AG08395 (cell line): Measurements from ENCODE around the gene SORCS2.
A peak's percentile ranks its signal among the peaks of the same experiment; 100 is the strongest.

Experiments
- DNase-seq: peaks from one replicate; pipeline ENCODE4 v3.0.0; 2012; ENCODE audit warnings: mixed read lengths, low spot score

Gene SORCS2

DNA sequence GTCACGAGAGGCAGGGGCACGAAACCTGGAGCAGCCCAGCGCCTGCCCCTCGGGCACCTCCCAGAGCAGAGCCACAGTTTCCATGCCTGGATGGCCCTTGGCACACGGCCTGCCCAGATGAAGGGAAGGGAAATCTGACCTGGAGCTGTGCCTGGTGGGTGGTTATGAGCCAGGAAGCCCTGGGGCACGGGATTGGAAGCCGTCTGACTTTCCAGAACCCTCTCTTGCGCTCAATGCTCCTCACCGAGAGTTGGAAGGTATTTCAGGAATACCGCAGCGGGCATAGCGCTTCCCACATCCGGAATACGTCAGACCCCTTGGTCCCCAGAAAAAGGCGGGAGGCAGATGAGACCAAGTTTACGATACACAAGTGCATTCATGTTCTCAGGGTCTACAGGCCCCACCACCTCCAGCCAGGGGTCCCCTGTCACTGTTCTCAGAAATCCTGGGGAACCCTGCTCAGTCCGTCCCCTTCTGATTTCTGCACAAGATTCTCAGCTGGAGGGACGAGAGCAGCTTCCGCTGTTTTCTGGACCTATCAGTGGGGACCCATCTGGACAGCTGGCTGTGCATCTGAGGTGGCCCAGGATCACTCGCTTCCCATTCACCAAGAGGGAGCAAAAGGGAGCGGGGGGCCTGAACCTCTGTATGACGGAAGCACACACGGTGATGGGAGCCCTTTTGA lies 574.5 kb downstream of the SORCS2 start:
- no peak for DNase-seq

- no peak for DNase-seq
Observed at GRCh38 chr4:7767526-7767925, 575.2 kb downstream of the SORCS2 start.

- no peak for DNase-seq
Observed at GRCh38 chr4:7767966-7768365, 575.6 kb downstream of the SORCS2 start.

GRCh38 chr4:7768736-7769135 lies 576.4 kb downstream of the SORCS2 start:
- no peak for DNase-seq

GRCh38 chr4:7769396-7770223 lies 577.3 kb downstream of the SORCS2 start:
- no peak for DNase-seq

DNA sequence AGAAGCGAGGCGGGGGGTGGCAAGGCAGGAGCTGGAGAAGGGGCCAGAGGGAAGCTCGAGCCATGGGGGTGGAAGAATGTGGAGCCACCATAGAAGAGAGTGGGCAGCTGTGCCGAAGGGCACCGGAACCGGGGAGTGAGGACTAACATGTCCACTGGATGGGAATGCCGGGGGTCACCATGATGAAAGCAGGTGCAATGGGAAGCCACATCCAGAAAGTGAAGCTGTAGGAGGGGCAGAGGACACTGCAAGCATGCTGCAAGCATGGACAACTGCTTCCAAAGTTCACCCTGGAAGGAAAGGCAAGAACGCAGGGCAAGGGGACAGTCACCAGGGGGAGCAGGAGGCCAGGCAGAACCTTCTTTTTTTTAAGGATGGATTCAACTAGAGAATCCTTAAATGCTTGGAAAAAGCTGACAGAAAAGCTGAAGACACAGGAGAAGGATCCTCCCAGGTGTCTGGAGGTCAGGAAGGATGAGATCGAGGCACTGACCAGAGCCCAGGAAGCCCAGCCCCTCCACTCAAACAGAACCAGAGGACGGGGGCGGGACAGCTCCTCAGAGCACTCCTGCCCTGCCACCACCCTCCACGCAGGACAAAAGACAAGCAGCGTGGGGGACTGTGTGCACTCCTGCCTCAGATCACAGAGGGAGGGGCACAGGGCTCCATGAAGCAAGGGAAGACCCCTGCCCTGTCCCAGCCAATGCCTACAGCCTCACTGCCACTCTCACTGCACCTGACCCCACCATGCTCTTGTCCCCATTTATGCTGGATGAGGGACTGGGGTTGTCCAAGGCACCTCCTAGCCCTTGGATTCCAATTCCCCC lies 578.1 kb downstream of the SORCS2 start:
- DNase-seq, result peak; percentile 38

DNA sequence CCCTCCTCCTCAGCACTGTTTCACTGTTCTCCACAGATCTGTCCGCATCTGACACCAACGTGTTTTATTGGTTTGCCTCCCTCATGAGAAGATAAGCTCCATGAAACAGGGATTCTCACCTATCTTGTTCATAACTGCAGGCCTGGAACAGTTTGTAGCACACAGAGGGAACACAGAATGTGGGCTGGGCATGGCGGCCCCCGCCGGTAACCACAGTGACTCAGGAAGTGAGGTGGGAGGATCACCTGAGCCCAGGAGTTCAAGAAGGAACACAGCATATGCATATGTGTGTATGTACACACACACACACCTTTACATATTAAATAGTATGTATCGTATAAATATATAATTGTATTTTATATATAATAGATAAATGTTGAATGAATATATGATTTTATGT lies 578.7 kb downstream of the SORCS2 start:
- no peak for DNase-seq

DNA sequence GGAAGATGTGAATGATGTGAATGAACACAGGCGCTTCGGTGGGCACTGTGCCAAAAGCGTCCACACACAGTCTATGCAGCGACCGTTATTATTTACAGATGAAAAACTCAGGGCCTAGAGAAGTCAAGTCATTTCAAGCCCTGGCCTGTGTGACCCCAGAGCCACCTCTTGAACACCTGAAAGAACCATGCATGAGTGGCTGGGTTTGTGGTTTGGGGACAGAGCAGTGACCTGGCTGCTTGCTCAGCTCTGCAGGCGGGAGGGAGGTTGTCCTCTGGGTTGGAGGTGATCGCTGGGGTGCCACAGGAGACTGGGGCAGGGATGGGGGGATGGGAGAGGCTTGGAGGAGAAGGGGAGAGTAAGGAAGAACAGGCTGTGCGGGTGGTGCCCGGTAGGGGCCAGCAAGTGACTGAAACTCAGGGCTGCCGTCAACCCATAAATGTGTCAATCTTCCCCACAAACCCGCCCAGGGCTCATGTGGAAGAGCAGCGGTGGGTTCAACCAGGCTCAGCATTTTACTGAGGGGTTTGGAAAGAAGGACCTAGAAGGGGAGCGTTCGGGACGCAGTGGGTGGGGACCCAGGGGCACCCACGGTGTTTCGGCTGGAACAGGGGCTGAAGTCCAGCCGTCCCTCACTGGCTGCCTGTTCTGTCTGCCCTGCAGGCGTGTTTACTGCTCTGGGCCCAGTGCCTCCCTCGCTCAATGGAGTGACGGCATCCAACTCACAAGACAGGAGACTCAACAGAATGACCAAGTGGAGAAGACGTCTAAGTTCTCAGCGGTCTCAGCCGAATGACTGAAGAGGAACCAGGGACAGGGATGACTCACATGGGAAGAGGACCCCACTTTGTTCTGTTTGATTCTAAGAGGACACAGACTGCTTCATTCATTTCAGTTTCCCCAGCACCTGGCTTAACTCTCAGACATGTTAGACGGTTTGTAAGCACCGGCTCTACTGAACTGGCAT lies 579.5 kb downstream of the SORCS2 start:
- DNase-seq, result no peak

DNA sequence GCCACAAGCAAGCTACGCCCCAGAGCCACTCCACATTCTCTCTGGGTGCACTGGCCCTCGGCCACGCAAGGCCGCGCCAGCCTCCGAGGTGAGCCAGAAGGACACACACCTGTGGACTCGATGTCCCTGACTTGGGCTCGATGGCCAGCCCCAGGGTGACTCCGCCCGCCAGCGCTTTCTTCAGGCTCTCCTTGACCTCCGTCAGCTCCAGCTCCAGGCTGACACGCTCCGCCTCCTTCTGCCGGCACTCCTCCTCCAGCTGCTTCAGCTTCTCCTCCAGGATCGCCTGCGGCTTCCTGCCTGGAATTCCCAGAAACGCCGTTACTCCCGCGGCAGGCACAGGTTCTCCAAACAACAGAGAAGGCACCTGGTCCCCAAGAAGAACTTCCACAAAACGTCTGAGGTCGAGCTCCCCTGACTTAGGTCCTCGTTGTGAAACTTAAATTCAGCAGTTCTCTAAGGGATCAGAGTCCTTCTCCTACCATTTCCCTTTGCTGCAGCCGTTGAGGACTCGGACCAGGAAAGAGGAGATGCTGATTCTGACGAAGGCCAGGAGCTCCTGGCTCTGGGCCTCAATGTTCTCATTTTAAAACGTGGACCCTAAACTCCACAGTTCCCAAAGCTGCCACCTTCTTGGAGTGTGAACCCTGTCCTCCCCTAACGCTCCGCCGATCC lies 580.5 kb downstream of the SORCS2 start:
- peak; percentile 64 for DNase-seq

DNA sequence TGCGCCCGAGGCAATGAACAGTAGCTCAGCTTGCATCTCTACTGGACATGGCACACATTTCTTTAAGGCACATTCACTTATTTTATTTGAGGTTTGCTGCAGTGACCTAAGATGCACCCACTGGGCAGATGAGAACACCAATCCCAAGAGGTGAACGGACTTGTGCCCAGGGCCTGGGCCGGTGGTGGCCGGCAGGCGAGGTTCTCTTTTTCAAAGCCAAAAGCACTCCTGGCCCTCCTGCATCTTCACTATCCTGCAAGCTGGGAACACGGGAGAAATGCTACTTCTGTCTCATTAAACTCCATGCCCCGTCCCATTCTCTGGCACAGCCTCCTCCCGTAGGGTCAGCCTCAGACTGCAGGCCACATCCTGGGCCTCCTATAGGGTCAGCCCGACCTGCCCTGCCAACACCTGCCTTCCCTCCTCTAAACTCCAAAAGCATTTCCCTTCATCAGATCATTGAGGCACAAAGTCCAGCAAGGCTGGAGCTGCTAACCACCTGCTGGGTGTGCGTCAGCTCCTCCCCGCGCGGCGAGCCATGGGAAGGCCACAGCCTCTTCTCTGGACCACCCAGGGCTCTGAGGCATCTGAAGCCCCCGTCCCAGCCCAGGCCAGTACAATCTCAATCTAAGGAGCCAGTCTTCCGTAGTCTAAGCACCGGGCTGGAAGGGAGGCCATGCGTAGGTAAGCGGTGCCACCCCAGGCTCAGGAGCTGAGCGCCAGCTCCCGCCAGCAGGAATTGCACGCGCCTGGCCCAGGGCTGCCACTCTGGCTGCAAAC lies 581.3 kb downstream of the SORCS2 start:
- no peak for DNase-seq

DNA sequence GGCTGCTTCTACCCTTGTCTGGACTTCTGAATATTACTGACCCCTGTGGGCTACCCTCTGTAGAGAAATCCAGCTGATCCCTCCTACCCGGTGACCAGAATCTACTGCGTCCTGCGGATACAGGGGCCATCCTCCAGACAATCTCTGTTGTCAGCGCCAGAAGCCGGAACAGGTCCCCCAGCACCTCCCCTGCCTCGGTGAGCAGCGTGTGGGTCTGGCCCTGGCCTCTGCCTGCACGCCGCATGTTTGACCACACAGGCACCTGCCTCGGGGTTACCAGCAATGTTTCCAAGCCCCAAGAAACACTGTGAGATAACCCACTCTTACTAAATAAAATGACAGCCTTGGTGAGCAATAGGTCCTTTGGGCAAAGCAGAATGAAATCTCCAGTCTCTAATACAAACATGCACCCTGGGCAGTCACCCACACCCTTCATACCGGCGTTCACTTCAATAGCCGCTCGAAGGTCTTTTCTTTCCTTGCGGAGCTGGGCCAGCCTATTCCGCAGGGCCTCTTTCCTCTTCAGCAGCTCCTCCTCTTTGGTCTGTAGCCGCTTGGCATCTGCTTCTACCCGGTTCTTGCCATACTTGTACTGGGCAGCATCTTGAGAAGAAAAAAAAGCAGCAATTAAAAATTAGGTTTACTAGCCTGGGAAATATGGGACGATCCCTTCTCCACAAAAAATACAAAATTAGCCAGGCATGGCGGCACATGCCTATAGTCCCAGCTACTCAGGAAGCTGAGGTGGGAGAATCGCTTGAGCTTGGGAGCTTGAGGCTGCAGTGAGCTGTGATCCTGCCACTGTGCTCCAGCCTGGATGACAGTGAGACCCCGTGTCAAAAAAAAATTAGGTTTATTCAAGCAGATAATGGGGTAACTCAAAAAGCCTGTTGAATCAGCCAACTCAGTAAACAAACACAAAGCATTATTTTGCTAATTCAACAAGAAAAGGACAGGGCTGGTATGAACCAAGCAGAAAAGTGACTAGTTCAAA lies 582.3 kb downstream of the SORCS2 start:
- DNase-seq, result no peak

DNA sequence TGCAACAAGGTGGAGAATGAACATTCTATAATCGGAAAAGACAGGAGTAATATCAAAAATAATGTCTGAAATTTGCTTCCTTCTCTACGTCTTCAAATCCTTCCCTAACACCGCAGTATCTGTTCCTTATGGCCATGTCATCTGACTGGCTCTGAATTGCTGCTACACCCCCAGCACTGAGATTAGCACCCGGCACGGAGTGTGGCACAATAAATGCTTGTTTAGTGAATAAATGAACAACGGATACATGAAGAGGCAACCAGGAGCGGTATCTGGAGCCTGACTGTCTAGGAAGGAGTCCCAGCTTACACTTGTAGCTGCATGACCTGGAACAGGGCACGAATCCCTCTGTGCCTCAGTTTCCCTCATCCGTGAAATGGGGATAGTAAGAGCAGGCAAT lies 583.1 kb downstream of the SORCS2 start:
- no peak for DNase-seq

DNA sequence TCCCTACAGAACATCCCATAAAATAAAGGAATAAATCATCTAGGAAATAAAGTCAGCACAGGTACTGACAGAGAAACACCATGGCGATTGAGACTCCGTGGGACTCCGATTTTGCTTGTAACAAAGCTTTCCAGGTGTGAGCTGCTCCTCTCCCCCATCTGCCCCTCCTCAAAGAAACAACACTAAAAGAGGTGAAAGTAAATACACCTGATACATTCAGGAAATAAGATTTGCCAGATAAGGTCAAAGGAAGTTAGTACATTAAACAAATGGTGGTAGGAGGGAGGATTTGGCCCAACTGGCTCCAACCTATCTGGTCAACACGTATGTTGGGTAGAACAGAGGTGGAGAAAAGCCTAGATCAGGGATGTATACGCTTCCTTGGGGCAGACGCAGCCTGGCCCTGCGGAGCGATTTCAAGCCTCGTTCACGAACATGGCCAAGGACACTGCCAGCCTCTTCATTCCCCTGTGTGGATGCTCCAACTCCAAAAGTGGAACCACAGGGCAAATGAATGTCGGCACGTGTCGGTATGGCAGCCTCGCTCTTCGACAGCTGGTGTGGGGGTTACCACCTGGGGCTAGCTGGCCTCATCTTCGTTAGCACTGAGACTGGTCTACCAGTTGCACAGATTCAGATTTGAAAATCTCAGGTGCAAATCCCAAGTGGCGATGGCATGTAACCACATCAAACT lies 584.8 kb downstream of the SORCS2 start:
- DNase-seq, result no peak

- DNase-seq, result no peak
Observed at GRCh38 chr4:7777871-7778509, 585.7 kb downstream of the SORCS2 start.

- DNase-seq, result no peak
Observed at GRCh38 chr4:7778510-7779431, 586.4 kb downstream of the SORCS2 start.

- DNase-seq, result peak; percentile 46
Observed at GRCh38 chr4:7779432-7779768, 587.1 kb downstream of the SORCS2 start.
